GM19324 (cell line): ENCODE measurements around the gene AK2.
"Not testable (repeated sequence)": the region's sequence is repeated elsewhere in the genome, so short reads cannot be mapped to it uniquely, and the experiment has no call there.

Experiments used
- ATAC-seq: cut with Tn5 transposase; IDR thresholded peaks from one replicate; pipeline ENCODE4 v1.9.1; 2021; ENCODE audit warnings: mild to moderate bottlenecking, moderate library complexity; ENCODE audit not compliant: unreplicated experiment, low FRiP score

AK2 gene

GRCh38 chr1:33003657-33004056, 33.0 kb downstream of the AK2 start:
- no peak for ATAC-seq

GRCh38 chr1:33002006-33002405, 34.7 kb downstream of the AK2 start:
- ATAC-seq = no peak

- no peak for ATAC-seq
These were observed 35.4 kb downstream of the AK2 start for GRCh38 chr1:33001282-33001681.

GRCh38 chr1:33000427-33001026, 36.2 kb downstream of the AK2 start:
- no peak for ATAC-seq

- ATAC-seq = no peak
These were observed 37.7 kb downstream of the AK2 start for GRCh38 chr1:32998997-32999396.

- ATAC-seq = no peak
These were observed 38.6 kb downstream of the AK2 start for GRCh38 chr1:32998064-32998463.

- no peak for ATAC-seq
These were observed 39.2 kb downstream of the AK2 start for GRCh38 chr1:32997381-32997891.

- ATAC-seq = not testable (repeated sequence)
These were observed 43.4 kb downstream of the AK2 start for GRCh38 chr1:32993324-32993636.

GRCh38 chr1:32992489-32993323, 44.0 kb downstream of the AK2 start:
- peak; percentile 56 for ATAC-seq

- ATAC-seq = peak; percentile 30
These were observed 44.7 kb downstream of the AK2 start for GRCh38 chr1:32991819-32992488.

- no peak for ATAC-seq
These were observed 45.3 kb downstream of the AK2 start for GRCh38 chr1:32991386-32991785.

- ATAC-seq = no peak
These were observed 45.8 kb downstream of the AK2 start for GRCh38 chr1:32990887-32991286.

- ATAC-seq = no peak
These were observed 47.3 kb downstream of the AK2 start for GRCh38 chr1:32989160-32990050.

- ATAC-seq = no peak
These were observed 48.0 kb downstream of the AK2 start for GRCh38 chr1:32988665-32989064.

GRCh38 chr1:32985226-32985625, 51.5 kb downstream of the AK2 start:
- ATAC-seq = no peak

GRCh38 chr1:32984455-32985171, 52.1 kb downstream of the AK2 start:
- ATAC-seq = no peak

- no peak for ATAC-seq
These were observed 52.6 kb downstream of the AK2 start for GRCh38 chr1:32984090-32984454.

GRCh38 chr1:32983020-32983419, 53.7 kb downstream of the AK2 start:
- ATAC-seq = no peak

GRCh38 chr1:32981003-32981901, 55.4 kb downstream of the AK2 start:
- peak; percentile 79 for ATAC-seq
